HG02610 (cell line): ENCODE measurements around the gene ACOT7.
"Not testable (repeated sequence)": the region's sequence is repeated elsewhere in the genome, so short reads cannot be mapped to it uniquely, and the experiment has no call there.

ENCODE experiments used
- ATAC-seq: cut with Tn5 transposase; IDR thresholded peaks from one replicate; pipeline ENCODE4 v1.9.1; 2021; ENCODE audit warnings: mild to moderate bottlenecking, moderate library complexity; ENCODE audit not compliant: unreplicated experiment

The ACOT7 gene

GRCh38 chr1:6241887-6242740 is 151.5 kb downstream of the ACOT7 start:
- ATAC-seq, result no peak

GRCh38 chr1:6241107-6241886 is 152.3 kb downstream of the ACOT7 start:
- no peak for ATAC-seq

GRCh38 chr1:6239950-6240768 is 153.4 kb downstream of the ACOT7 start:
- no peak for ATAC-seq

- no peak for ATAC-seq
Measured at GRCh38 chr1:6239213-6239752, 154.3 kb downstream of the ACOT7 start.

- no peak for ATAC-seq
Measured at GRCh38 chr1:6237093-6237492, 156.5 kb downstream of the ACOT7 start.

GRCh38 chr1:6235296-6235677 is 158.3 kb downstream of the ACOT7 start:
- ATAC-seq, result peak; percentile 12

GRCh38 chr1:6234502-6235295 is 158.9 kb downstream of the ACOT7 start:
- ATAC-seq, result no peak

- ATAC-seq, result no peak
Measured at GRCh38 chr1:6233376-6233775, 160.2 kb downstream of the ACOT7 start.

GRCh38 chr1:6225651-6226050 is 167.9 kb downstream of the ACOT7 start:
- ATAC-seq, result no peak

GRCh38 chr1:6224718-6225117 is 168.8 kb downstream of the ACOT7 start:
- ATAC-seq, result no peak

- no peak for ATAC-seq
Measured at GRCh38 chr1:6223617-6224016, 169.9 kb downstream of the ACOT7 start.

GRCh38 chr1:6222636-6223035 is 170.9 kb downstream of the ACOT7 start:
- no peak for ATAC-seq

GRCh38 chr1:6221210-6221784 is 172.3 kb downstream of the ACOT7 start:
- no peak for ATAC-seq

GRCh38 chr1:6220236-6220635 is 173.3 kb downstream of the ACOT7 start:
- no peak for ATAC-seq

- not testable (repeated sequence) for ATAC-seq
Measured at GRCh38 chr1:6219641-6220040, 173.9 kb downstream of the ACOT7 start.

GRCh38 chr1:6218375-6219164 is 175.0 kb downstream of the ACOT7 start:
- no peak for ATAC-seq
